WTC11 (cell line): Measurements from ENCODE around the gene SNRNP25. TPM values are rescaled to one million over a fixed set of nuclear protein-coding genes. Genes with fewer than 3 reads are reported as not detected.

ENCODE experiments used
- ATAC-seq: fragments of 200-7000 bp; cut with Tn5 transposase; 2 replicates; pipeline ENCODE4 v1.10.0; 2021; ENCODE audit warnings: mild to moderate bottlenecking, moderate library complexity
- CTCF ChIA-PET: fragments of 300-600 bp; sonication (Branson Sonifier 250); formaldehyde crosslinking; loops from one replicate; lab custom pipeline; 2021; ENCODE audit warnings: antibody characterized with exemption; lab: Charles Lee
- POLR2A ChIA-PET: fragments of 350-600 bp; sonication (Branson Sonifier 250); formaldehyde crosslinking; loops from one replicate; lab custom pipeline; 2021; ENCODE audit warnings: antibody characterized with exemption; lab: Charles Lee
- DNase-seq: peaks from one replicate; pipeline ENCODE4 v3.0.0; 2021; ENCODE audit warnings: low spot score
- H3K27ac Mint-ChIP-seq: 2 replicates; pipeline ENCODE4 v1.8.0; 2021; ENCODE audit warnings: mixed read lengths
- H3K27me3 Mint-ChIP-seq: 2 replicates; pipeline ENCODE4 v1.8.0; 2021; ENCODE audit warnings: low read depth, mild to moderate bottlenecking, moderate library complexity, mixed read lengths
- H3K36me3 Mint-ChIP-seq: 2 replicates; pipeline ENCODE4 v1.8.0; 2021; ENCODE audit warnings: mixed read lengths
- H3K4me1 Mint-ChIP-seq: 2 replicates; pipeline ENCODE4 v1.8.0; 2022; ENCODE audit warnings: mixed read lengths
- H3K4me3 Mint-ChIP-seq: 2 replicates; pipeline ENCODE4 v1.8.0; 2021; ENCODE audit warnings: mild to moderate bottlenecking, moderate library complexity, mixed read lengths
- H3K9me3 Mint-ChIP-seq: 2 replicates; pipeline ENCODE4 v1.8.0; 2021; ENCODE audit warnings: mixed read lengths
- AR ChIP-seq: fragments of 250-450 bp; sonication (Bioruptor Pico); IDR thresholded peaks from 2 replicates; pipeline ENCODE4 v1.9.0; 2021; ENCODE audit warnings: mild to moderate bottlenecking
- ATF1 ChIP-seq: sonication (generic); formaldehyde crosslinking; IDR thresholded peaks from 2 replicates; pipeline ENCODE4 v1.8.1; 2023; ENCODE audit warnings: mild to moderate bottlenecking, moderate library complexity, missing genetic modification reagents
- CBFB ChIP-seq: sonication (generic); formaldehyde crosslinking; IDR thresholded peaks from 2 replicates; pipeline ENCODE4 v1.8.1; 2022; ENCODE audit warnings: mild to moderate bottlenecking, low read depth, missing genetic modification reagents
- CREB1 ChIP-seq: sonication (generic); formaldehyde crosslinking; IDR thresholded peaks from 2 replicates; pipeline ENCODE4 v1.8.0; 2023; ENCODE audit warnings: mild to moderate bottlenecking, missing genetic modification reagents
- ESRRA ChIP-seq: sonication (generic); formaldehyde crosslinking; IDR thresholded peaks from 2 replicates; pipeline ENCODE4 v1.8.1; 2022; ENCODE audit warnings: mild to moderate bottlenecking, missing genetic modification reagents, borderline replicate concordance
- ETV6 ChIP-seq: sonication (generic); formaldehyde crosslinking; IDR thresholded peaks from 2 replicates; pipeline ENCODE4 v1.8.1; 2022; ENCODE audit warnings: mild to moderate bottlenecking, missing genetic modification reagents
- FOXJ3 ChIP-seq: sonication (generic); formaldehyde crosslinking; IDR thresholded peaks from 2 replicates; pipeline ENCODE4 v1.9.0; 2021; ENCODE audit warnings: missing genetic modification reagents, mild to moderate bottlenecking, borderline replicate concordance
- FOXP1 ChIP-seq: sonication (generic); formaldehyde crosslinking; IDR thresholded peaks from 2 replicates; pipeline ENCODE4 v1.8.0; 2022; ENCODE audit warnings: missing genetic modification reagents, mild to moderate bottlenecking, moderate library complexity, borderline replicate concordance
- GRHL2 ChIP-seq: fragments of 250-450 bp; sonication (Bioruptor Pico); IDR thresholded peaks from 2 replicates; pipeline ENCODE4 v1.8.0; 2022; ENCODE audit warnings: mild to moderate bottlenecking, moderate library complexity; ENCODE audit not compliant: insufficient replicate concordance, severe bottlenecking
- KAT7 ChIP-seq: sonication (generic); formaldehyde crosslinking; IDR thresholded peaks from 2 replicates; pipeline ENCODE4 v1.8.1; 2023; ENCODE audit warnings: missing genetic modification reagents, mild to moderate bottlenecking, borderline replicate concordance
- NR2C2 ChIP-seq: sonication (generic); formaldehyde crosslinking; IDR thresholded peaks from 2 replicates; pipeline ENCODE4 v1.8.0; 2022; ENCODE audit warnings: mild to moderate bottlenecking, missing genetic modification reagents
- RORB ChIP-seq: fragments of 250-450 bp; sonication (Bioruptor Pico); IDR thresholded peaks from 2 replicates; pipeline ENCODE4 v1.9.0; 2021; ENCODE audit warnings: mild to moderate bottlenecking
- SOX15 ChIP-seq: fragments of 250-450 bp; sonication (Bioruptor Pico); IDR thresholded peaks from 2 replicates; pipeline ENCODE4 v1.9.0; 2021; ENCODE audit warnings: mild to moderate bottlenecking
- SP1 ChIP-seq: sonication (generic); formaldehyde crosslinking; conservative IDR thresholded peaks from 2 replicates; pipeline ENCODE4 v1.8.1; 2022; ENCODE audit warnings: missing genetic modification reagents
- STAT6 ChIP-seq: sonication (generic); formaldehyde crosslinking; conservative IDR thresholded peaks from 2 replicates; pipeline ENCODE4 v1.8.1; 2023; ENCODE audit warnings: mild to moderate bottlenecking, low read depth, missing genetic modification reagents, moderate library complexity
- ZNF219 ChIP-seq: sonication (generic); formaldehyde crosslinking; IDR thresholded peaks from 2 replicates; pipeline ENCODE4 v1.8.0; 2023; ENCODE audit warnings: missing genetic modification reagents, mild to moderate bottlenecking, borderline replicate concordance
- total RNA-seq: library from RNA; stranded (reverse); gene quantifications from 3 replicates; pipeline ENCODE4 v1.2.3, GENCODE V29; 2021
- TF ChIP-seq, protein P1 (sequence below): sonication (generic); formaldehyde crosslinking; IDR thresholded peaks from 2 replicates; pipeline ENCODE4 v1.8.0; 2022; ENCODE audit warnings: mild to moderate bottlenecking, missing genetic modification reagents
- TF ChIP-seq, protein P2 (sequence below): sonication (generic); formaldehyde crosslinking; IDR thresholded peaks from 2 replicates; pipeline ENCODE4 v1.8.1; 2022; ENCODE audit warnings: low read depth, mild to moderate bottlenecking, moderate library complexity, missing genetic modification reagents, borderline replicate concordance
- TF ChIP-seq, protein P3 (sequence below): fragments of 250-450 bp; sonication (Bioruptor Pico); IDR thresholded peaks from 2 replicates; pipeline ENCODE4 v1.9.0; 2021; ENCODE audit warnings: mild to moderate bottlenecking
- TF ChIP-seq, protein P4 (sequence below): sonication (generic); formaldehyde crosslinking; IDR thresholded peaks from 2 replicates; pipeline ENCODE4 v1.8.0; 2023; ENCODE audit warnings: mild to moderate bottlenecking, missing genetic modification reagents
- TF ChIP-seq, protein P5 (sequence below): sonication (generic); formaldehyde crosslinking; IDR thresholded peaks from 2 replicates; pipeline ENCODE4 v1.8.1; 2022; ENCODE audit warnings: mild to moderate bottlenecking, moderate library complexity, missing genetic modification reagents

SNRNP25 gene
- total RNA-seq, 1 experiment from 2014 or later = 55.9 TPM

- peaks cover 23% of the 10 kb centered on the region for H3K4me1 Mint-ChIP-seq
- no peak for TF ChIP-seq ESRRA (CRISPR knock-in tag)
- TF ChIP-seq, protein P1, sequence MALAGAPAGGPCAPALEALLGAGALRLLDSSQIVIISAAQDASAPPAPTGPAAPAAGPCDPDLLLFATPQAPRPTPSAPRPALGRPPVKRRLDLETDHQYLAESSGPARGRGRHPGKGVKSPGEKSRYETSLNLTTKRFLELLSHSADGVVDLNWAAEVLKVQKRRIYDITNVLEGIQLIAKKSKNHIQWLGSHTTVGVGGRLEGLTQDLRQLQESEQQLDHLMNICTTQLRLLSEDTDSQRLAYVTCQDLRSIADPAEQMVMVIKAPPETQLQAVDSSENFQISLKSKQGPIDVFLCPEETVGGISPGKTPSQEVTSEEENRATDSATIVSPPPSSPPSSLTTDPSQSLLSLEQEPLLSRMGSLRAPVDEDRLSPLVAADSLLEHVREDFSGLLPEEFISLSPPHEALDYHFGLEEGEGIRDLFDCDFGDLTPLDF = no peak
- no peak for TF ChIP-seq FOXP1
- TF ChIP-seq SP1 (CRISPR knock-in tag) = no peak
- TF ChIP-seq, protein P2, sequence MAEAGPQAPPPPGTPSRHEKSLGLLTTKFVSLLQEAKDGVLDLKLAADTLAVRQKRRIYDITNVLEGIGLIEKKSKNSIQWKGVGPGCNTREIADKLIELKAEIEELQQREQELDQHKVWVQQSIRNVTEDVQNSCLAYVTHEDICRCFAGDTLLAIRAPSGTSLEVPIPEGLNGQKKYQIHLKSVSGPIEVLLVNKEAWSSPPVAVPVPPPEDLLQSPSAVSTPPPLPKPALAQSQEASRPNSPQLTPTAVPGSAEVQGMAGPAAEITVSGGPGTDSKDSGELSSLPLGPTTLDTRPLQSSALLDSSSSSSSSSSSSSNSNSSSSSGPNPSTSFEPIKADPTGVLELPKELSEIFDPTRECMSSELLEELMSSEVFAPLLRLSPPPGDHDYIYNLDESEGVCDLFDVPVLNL = no peak
- TF ChIP-seq CBFB (CRISPR knock-in tag) = no peak
- no peak for TF ChIP-seq AR (CRISPR knock-in tag)
- TF ChIP-seq STAT6 = no peak
- CTCF ChIA-PET = interaction anchor here (0.6 to 16.9 kb wide), 28 partner anchors 8 to 313 kb away, joined by 3 to 493 read pairs (median 8); partner anchors contain the start of genes AXIN1, FAM234A, HBQ1 and MPG
- no peak overlapping the region for H3K4me3 Mint-ChIP-seq
- no peak for DNase-seq
- ATAC-seq = peak; percentile 38
- POLR2A ChIA-PET = interaction anchor here (1.0 to 1.7 kb wide), 4 partner anchors 13 to 30 kb away, joined by 3 to 12 read pairs (median 4); partner anchors contain the start of genes POLR3K and SNRNP25
- H3K9me3 Mint-ChIP-seq = no peaks in the 10 kb centered on the region
- H3K27me3 Mint-ChIP-seq = no peaks in the 10 kb centered on the region
- no peak overlapping the region for H3K27ac Mint-ChIP-seq
- peaks cover 6% of the 10 kb centered on the region for H3K36me3 Mint-ChIP-seq
Observed at GRCh38 chr16:66309-67182, 12.9 kb downstream of the SNRNP25 start.

DNA sequence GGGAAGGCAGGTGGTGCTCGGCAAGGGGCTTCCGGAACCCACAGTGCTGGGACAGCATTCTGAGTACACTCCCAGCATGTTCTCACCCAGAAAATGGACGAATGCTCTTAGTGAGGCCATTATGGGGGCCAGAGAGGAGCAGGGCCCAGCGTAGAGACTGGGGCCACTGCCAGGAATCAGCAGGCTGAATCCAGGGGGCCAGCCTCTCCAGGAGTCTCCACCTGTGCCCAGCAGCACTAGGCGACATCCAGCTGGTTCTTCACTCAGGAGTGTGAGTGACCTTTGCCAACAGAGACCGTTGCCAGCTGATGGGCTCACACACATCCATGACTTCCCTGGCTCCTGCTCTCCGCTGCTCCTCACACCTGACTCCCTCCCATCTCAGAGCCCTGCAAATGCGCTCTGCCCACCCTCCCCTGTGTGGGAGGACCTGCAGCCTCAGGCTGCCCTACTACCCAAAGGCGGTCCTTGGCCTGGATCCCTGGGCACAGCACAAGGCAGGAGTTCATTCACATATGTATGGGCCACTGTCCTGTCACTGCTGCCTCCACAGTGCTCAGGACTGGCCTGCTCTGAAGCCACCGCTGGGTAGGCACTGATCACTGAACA is 13.7 kb downstream of the SNRNP25 start:
- H3K9me3 Mint-ChIP-seq = no peaks in the 10 kb centered on the region
- H3K36me3 Mint-ChIP-seq = peaks cover 6% of the 10 kb centered on the region
- peak overlapping the region; percentile 87 for H3K27ac Mint-ChIP-seq
- no peaks in the 10 kb centered on the region for H3K27me3 Mint-ChIP-seq
- H3K4me1 Mint-ChIP-seq = peaks cover 24% of the 10 kb centered on the region
- POLR2A ChIA-PET = no interaction called here
- no peak for DNase-seq
- no peak overlapping the region for H3K4me3 Mint-ChIP-seq
- no peak for ATAC-seq
- CTCF ChIA-PET = interaction anchor here (0.6 to 16.9 kb wide), 7 partner anchors 8 to 179 kb away, joined by 3 to 493 read pairs (median 33); partner anchors contain the start of gene POLR3K
- TF ChIP-seq, protein P3, sequence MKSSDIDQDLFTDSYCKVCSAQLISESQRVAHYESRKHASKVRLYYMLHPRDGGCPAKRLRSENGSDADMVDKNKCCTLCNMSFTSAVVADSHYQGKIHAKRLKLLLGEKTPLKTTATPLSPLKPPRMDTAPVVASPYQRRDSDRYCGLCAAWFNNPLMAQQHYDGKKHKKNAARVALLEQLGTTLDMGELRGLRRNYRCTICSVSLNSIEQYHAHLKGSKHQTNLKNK (CRISPR knock-in tag) = no peak
- TF ChIP-seq, protein P4, sequence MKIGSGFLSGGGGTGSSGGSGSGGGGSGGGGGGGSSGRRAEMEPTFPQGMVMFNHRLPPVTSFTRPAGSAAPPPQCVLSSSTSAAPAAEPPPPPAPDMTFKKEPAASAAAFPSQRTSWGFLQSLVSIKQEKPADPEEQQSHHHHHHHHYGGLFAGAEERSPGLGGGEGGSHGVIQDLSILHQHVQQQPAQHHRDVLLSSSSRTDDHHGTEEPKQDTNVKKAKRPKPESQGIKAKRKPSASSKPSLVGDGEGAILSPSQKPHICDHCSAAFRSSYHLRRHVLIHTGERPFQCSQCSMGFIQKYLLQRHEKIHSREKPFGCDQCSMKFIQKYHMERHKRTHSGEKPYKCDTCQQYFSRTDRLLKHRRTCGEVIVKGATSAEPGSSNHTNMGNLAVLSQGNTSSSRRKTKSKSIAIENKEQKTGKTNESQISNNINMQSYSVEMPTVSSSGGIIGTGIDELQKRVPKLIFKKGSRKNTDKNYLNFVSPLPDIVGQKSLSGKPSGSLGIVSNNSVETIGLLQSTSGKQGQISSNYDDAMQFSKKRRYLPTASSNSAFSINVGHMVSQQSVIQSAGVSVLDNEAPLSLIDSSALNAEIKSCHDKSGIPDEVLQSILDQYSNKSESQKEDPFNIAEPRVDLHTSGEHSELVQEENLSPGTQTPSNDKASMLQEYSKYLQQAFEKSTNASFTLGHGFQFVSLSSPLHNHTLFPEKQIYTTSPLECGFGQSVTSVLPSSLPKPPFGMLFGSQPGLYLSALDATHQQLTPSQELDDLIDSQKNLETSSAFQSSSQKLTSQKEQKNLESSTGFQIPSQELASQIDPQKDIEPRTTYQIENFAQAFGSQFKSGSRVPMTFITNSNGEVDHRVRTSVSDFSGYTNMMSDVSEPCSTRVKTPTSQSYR (CRISPR knock-in tag) = no peak
- TF ChIP-seq CREB1 (CRISPR knock-in tag) (no peak), ATF1 (CRISPR knock-in tag) (no peak), RORB (CRISPR knock-in tag) (no peak), SOX15 (no peak), ETV6 (CRISPR knock-in tag) (no peak), FOXJ3 (CRISPR knock-in tag) (no peak), NR2C2 (CRISPR knock-in tag) (no peak), ZNF219 (CRISPR knock-in tag) (no peak), GRHL2 (CRISPR knock-in tag) (no peak), KAT7 (CRISPR knock-in tag) (no peak)
- TF ChIP-seq, protein P5, sequence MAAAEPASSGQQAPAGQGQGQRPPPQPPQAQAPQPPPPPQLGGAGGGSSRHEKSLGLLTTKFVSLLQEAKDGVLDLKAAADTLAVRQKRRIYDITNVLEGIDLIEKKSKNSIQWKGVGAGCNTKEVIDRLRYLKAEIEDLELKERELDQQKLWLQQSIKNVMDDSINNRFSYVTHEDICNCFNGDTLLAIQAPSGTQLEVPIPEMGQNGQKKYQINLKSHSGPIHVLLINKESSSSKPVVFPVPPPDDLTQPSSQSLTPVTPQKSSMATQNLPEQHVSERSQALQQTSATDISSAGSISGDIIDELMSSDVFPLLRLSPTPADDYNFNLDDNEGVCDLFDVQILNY = no peak
